Measurements from ENCODE around the gene SPOCK2.
A peak's percentile ranks its signal among the peaks of the same experiment; 100 is the strongest.

Gene SPOCK2

GRCh38 chr10:72077275-72077990 is 10.9 kb downstream of the SPOCK2 start:
- H3K4me3 ChIP-seq, result no peak overlapping the region
- H3K27ac ChIP-seq, result peak overlapping the region in 1 of 21 experiments; percentile 16

- Histone ChIP-seq H3K4me3 (no peak overlapping the region), H3K27ac (no peak overlapping the region)
Observed at GRCh38 chr10:72076756-72077155, 11.6 kb downstream of the SPOCK2 start.

DNA sequence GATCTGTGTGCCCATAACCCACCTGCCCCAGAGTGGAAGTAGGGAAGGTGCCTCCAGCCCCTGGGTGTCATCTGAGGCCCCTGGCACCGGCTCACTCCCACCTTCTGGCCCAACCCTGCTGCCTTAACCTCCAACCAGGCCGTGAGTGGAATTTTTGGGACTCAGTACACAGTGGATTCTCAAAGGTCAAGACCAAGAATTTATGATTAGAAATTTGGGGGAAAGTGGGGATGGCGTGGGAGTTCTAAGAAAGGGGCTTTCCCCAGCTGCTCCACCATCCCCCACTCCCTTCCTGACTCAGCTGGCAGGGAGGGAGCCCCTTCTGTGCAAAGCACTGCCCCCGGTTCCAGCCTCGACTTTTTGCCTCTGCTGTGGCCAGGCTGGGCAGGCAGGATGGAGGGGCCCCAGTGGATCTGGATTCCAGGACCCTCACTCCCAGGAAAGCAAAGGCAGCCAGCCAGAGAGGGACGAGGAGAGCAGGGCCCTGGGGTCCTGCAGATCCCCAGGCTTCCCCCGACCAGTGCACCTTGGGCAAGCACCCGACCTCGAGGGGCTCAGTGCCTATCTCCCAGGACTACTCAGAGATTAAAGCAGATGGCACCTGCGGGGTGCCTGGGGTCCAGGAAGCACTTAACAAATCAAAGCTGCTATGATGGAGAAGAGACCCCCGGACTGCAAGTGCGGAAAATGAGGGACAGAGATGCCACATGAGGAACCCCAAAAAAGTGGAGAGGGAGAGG is 12.8 kb downstream of the SPOCK2 start:
- Histone ChIP-seq H3K27ac (no peak overlapping the region), H3K4me3 (no peak overlapping the region)

GRCh38 chr10:72074574-72075375 is 13.6 kb downstream of the SPOCK2 start:
- Histone ChIP-seq H3K27ac (no peak overlapping the region), H3K4me3 (no peak overlapping the region)

GRCh38 chr10:72073708-72074573 is 14.4 kb downstream of the SPOCK2 start:
- no peak overlapping the region for H3K27ac ChIP-seq

GRCh38 chr10:72072639-72073038 is 15.7 kb downstream of the SPOCK2 start:
- Histone ChIP-seq H3K27ac (no peak overlapping the region), H3K4me3 (no peak overlapping the region)

More at GRCh38 chr10:72073708-72074573, 14.4 kb downstream of the SPOCK2 start:
- H3K4me3 ChIP-seq, result no peak overlapping the region

- Histone ChIP-seq H3K27ac (no peak overlapping the region), H3K4me3 (no peak overlapping the region)
Observed at GRCh38 chr10:72072046-72072445, 16.3 kb downstream of the SPOCK2 start.

DNA sequence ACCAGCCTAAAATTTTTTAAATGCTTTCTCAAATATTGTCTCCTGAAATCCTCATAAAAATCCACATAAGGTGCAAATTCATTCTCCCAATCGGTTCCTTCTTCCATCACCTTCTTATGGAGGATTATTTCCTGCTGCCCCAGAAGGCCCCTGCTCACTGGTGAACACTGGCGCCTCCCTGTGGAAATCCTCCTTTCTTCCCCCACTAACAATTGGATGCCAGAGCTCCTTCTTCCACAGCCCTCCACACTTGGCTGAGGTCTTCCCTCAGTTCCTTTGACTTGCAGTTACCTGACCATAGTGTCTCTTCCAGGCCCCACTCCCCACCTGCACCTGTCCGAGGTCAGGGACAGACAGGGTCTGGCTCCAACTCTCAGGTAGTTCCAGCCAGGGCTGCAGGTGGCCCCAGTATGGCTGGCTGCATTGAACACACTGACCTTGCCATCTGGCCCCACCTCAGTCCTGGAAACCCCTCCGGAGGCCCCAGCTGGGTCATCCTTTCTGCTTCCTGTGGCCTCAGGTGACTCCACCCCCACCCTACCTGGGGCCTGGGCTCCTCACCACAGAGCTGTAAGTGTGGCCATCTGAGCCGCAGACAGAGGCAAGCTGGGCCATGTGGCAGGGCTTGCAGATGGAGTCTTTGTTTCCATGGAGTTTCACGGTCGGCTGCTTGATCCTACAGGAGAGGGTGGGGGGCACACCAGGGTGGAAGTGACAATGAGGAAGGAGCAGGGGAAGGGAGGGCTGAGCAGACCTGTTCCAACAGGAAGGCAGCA is 18.4 kb downstream of the SPOCK2 start:
- Histone ChIP-seq H3K27ac (no peak overlapping the region), H3K4me3 (no peak overlapping the region)

DNA sequence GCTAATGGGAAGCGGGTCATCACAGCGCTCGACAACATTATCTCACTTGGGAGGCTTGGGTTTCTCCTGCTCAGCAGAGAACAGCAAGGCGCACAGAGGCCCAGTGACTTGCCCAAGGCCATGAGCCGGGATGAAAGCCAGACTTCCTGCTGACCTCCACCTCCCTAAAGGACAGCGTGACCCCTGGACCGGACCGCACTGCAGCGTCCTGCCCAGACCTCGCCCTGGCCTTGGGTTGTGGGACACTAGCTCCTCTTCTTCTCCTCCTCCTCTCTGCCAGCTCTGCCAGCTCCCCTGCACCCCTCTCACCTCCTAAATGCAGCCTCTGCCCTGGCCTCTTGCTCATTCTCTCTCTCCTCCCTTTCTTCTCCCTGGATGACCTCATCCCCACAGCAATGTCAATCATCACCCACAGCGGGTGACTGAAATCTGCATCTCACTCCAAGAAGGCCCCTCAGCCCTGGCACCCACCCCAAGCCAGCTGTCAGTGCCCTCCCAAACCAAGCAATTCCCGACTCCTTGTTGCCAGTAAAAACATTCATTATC is 19.4 kb downstream of the SPOCK2 start:
- no peak overlapping the region for H3K27ac ChIP-seq
- H3K4me3 ChIP-seq, result no peak overlapping the region

GRCh38 chr10:72068126-72068765 is 20.1 kb downstream of the SPOCK2 start:
- Histone ChIP-seq H3K27ac (no peak overlapping the region), H3K4me3 (no peak overlapping the region)

DNA sequence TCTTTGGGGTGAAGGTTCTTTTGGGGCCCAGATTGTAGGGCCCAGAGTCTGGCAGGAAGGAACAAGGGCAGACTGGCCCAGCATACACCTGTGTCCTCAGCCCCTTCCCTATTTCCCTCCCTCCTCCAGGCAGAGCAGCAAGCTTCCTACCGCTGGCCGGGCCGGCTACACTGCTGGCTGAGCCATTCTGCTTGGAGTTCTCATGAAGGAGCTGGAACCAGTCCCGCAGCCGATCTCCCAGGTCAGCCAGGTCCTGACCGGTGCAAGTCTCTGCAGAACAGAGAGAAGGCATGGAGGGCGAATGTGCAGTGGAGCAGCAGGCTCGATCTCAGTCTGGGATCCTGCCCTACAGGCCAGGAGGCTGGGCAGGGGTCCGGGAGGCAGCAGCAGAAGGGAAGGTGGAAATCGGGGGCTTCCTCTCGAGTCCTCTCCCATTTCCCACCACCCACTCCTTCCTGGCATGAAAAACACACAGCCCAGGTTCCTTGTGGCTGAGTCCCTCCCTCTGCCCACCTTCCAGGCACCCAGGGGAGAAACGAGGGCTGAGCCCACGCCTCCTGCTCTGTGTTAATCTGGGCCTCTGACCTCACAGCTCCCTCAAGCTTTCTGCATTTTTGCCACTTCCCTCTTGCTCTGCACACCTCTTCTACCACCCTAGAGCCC is 20.8 kb downstream of the SPOCK2 start:
- Histone ChIP-seq H3K4me3 (no peak overlapping the region), H3K27ac (no peak overlapping the region)

DNA sequence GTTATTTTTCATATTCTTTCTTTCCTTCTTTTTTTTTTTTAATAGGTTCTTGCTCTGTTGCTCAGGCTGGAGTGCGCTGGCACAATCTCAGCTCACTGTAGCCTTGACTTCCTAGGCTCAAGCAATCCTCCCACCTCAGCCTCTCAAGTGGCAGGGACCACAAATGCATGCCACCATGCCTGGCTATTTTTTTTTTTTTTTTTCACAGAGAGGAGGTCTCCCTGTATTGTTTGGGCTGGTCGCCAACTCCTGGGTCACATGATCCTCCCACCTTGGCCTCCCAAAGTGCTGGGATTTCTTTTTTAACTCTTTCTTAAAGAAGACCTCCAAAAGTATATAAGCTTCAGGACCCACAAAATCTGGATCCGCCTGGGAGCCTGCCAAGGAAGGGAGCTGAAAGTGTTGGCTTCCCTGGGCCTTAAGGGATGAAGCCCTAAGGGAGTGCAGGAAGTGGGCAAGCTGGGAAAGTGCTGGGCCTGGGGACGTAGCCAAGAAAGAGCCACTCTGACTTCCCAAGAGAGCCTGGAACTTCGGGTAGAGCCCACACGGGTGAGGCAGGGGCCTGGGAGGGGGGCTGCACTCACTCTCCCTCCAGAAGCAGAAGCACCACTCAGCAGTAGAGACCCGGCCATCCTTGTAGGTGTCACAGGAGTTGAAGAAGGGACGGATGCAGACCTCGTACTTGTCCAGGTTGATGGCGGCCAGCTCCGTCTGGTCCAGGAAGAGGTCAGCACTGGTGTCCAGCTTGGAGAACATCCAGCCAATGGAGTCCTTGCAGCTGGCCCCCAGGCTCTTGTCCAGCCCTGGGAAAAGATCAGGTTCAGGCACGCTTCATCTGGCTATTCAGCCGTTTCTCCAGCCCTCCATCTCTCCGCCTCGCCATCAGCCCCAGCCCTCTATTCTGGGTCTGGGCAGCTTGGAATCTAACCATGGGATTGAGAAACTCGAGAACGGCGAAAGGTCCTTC is 21.8 kb downstream of the SPOCK2 start:
- no peak overlapping the region for H3K4me3 ChIP-seq
- no peak overlapping the region for H3K27ac ChIP-seq

DNA sequence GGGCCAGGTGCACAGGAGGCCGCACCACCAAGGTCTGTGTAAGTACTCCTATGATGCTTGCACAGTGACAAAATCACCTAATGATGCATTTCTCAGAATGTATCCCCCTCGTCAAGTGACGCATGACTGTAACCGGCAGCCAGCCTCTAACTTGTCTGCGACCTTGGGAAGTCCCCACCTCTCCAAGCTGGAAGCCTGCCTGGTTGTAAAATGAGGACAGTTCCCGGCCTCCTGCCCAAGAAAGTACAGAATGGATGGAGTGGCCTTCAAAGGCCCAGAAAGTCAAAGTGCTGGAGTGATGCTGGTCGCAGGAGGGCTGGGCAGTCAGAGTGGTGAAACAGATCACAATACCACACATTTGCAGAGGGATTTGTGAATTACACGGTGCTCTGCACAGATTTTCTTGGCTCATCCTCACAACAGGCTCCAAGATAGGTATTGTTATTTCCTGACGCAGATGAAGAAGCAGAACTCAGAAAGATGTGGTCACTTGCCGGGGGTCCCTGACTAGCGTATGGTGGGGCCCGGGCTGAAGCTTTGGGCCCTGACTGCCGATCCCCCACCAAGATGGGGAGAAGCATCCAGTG is 22.8 kb downstream of the SPOCK2 start:
- H3K4me3 ChIP-seq, result no peak overlapping the region
- H3K27ac ChIP-seq, result no peak overlapping the region

- Histone ChIP-seq H3K4me3 (no peak overlapping the region), H3K27ac (no peak overlapping the region)
Observed at GRCh38 chr10:72063703-72064391, 24.5 kb downstream of the SPOCK2 start.

DNA sequence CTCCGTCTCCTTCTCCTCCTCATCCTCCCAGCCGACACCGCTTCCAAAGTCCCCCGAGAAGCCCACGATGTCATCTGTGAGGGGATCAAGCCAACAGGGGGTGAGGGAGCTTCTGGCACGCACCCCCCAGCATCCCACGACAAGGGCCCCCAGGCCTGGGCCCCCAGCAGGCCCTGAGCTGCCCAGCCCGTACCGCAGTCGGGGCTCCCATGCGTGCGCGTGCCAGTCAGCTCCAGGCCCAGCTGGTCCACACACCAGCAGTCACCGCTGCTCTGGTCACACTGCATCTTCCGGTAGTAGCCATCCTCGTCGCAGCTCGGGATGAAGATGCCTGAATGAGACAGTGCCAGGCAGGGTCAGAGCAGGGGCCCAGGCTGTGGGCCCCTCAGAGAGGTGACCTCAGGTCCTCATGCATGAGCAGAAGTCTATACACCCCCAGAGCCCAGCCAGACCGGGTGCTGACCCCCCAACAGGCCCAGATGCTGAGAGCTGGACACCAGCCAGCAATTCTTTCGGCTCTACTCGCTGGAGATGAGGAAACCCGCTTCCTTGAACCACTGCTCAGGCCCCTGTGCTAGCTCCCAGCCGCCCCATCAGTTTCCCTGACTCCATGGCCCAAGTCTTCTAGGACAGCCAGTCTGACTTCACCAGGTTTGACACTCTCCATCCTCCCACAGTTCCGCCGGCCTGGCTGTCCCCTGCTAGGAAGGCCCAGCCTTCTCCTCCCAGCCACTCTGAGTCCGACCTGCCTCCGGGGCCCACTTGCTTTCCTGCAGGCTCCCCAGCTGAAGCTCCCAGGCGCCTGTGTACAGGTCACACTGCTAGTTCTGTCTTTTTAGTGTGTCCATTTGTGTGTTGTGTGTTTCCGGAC is 25.3 kb downstream of the SPOCK2 start:
- Histone ChIP-seq H3K4me3 (no peak overlapping the region), H3K27ac (no peak overlapping the region)

Measured in skin epidermis (tissue), 12 donors.